A673 (cell line): ENCODE measurements around the gene FUNDC2. TPM values are rescaled to one million over a fixed set of nuclear protein-coding genes. Genes with fewer than 3 reads are reported as not detected.

Experiments
- BruUV-seq: library from RNA; stranded (reverse); fragments of 400-500 nt; replicated peaks from 2 replicates; lab custom pipeline; 2021; lab: Mats Ljungman, UMichigan
- CTCF ChIA-PET: fragments of 300-600 bp; sonication (Branson Sonifier 250); formaldehyde crosslinking; loops from one replicate; lab custom pipeline; 2022; ENCODE audit warnings: antibody characterized with exemption; lab: Charles Lee
- POLR2A ChIA-PET: fragments of 300-600 bp; sonication (Branson Sonifier 250); formaldehyde crosslinking; loops from one replicate; lab custom pipeline; 2022; ENCODE audit warnings: antibody characterized with exemption; ENCODE audit not compliant: low non-redundant PET; lab: Charles Lee
- DNase-seq: peaks from one replicate; pipeline ENCODE4 v3.0.0-alpha.2; 2015; ENCODE audit warnings: low spot score
- H3K27ac ChIP-seq: fragments of 200-600 bp; sonication (generic); 2 replicates; pipeline ENCODE4 v1.5.1; 2016; ENCODE audit warnings: mixed run types, low read depth, mild to moderate bottlenecking, mixed read lengths, antibody characterized with exemption, low read length; ENCODE audit not compliant: poor library complexity, severe bottlenecking
- H3K27me3 ChIP-seq: fragments of 200-600 bp; sonication (generic); replicated peaks from 2 replicates; pipeline ENCODE4 v1.6.1; 2017; ENCODE audit warnings: mixed run types, low read depth, mild to moderate bottlenecking, mixed read lengths, antibody characterized with exemption, low read length; ENCODE audit not compliant: insufficient read depth, poor library complexity
- H3K36me3 ChIP-seq: fragments of 200-600 bp; sonication (generic); 2 replicates; pipeline ENCODE4 v1.6.1; 2016; ENCODE audit warnings: mixed run types, mild to moderate bottlenecking, mixed read lengths, antibody characterized with exemption, low read length; ENCODE audit not compliant: insufficient read depth, poor library complexity, severe bottlenecking
- H3K4me1 ChIP-seq: fragments of 200-600 bp; sonication (generic); 2 replicates; pipeline ENCODE4 v1.6.1; 2017; ENCODE audit warnings: mixed run types, mild to moderate bottlenecking, mixed read lengths, antibody characterized with exemption, low read length; ENCODE audit not compliant: insufficient read depth, poor library complexity, severe bottlenecking
- H3K4me3 ChIP-seq: fragments of 200-600 bp; sonication (generic); 2 replicates; pipeline ENCODE4 v1.5.1; 2016; ENCODE audit warnings: low read depth, mixed run types, mild to moderate bottlenecking, mixed read lengths, low read length; ENCODE audit not compliant: poor library complexity, severe bottlenecking
- H3K9me3 ChIP-seq: fragments of 200-600 bp; sonication (generic); 2 replicates; pipeline ENCODE4 v1.6.1; 2016; ENCODE audit warnings: mixed run types, low read depth, mild to moderate bottlenecking, mixed read lengths, antibody characterized with exemption, low read length; ENCODE audit not compliant: poor library complexity, severe bottlenecking
- EZH2 ChIP-seq: fragments of 200-600 bp; sonication (generic); IDR thresholded peaks from 2 replicates; pipeline ENCODE4 v1.6.1; 2017; ENCODE audit warnings: borderline replicate concordance, low read depth, mild to moderate bottlenecking, mixed read lengths, antibody characterized with exemption, low read length; ENCODE audit not compliant: poor library complexity, severe bottlenecking
- intact Hi-C: fragments of 100-400 bp; cut with micrococcal nuclease; formaldehyde crosslinking; loops from one replicate; pipeline ENCODE4 v1.10.0; 2022; ENCODE audit not compliant: unreplicated experiment
- total RNA-seq: library from RNA; stranded (reverse); gene quantifications from 2 replicates; pipeline ENCODE4 v1.2.3, GENCODE V29; 2021
- TF ChIP-seq, protein P1 (sequence below): fragments of 300-800, 200-600 bp; sonication (generic); conservative IDR thresholded peaks from 2 replicates; pipeline ENCODE4 v1.5.1; 2017; ENCODE audit warnings: low read depth, mild to moderate bottlenecking, antibody characterized with exemption, low read length, moderate library complexity, mixed read lengths

Gene FUNDC2
- total RNA-seq, 1 experiment from 2014 or later, result 84.6 TPM

DNA sequence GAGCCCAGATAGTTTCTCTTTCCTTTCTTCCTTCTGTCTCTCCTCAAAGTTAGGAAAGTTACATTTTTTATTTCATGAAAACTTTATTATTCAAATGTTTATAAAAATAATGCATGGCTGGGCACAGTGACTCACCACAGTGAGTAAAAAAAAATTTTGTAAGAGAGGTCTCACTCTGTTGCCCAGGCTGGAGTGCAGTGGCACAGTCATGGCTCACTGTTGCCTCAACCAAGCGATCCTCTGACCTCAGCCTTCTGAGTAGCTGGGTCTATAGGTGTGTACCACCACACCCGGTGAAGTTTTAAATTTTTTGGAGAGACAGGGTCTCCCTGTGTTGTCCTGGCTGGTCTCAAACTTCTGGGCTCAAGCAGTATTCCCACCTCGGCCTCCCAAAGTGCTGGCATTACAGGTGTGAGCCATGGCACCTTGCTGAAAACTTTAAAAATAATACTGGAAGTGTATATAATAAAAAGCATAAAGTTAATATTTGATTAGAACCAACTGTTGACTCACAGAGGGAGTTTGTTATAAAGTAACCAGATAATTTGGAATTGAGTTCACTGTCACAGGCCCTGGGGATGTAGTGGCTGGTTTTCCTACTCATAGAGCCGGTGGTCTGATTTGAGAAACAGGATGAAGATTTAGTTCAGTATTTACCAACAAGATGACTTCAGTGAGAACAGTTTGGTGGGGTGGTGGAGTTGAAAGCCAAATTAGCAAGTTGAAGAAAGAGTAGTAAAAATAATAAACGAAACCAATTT is 26.3 kb downstream of the FUNDC2 start:
- no peaks in the 10 kb centered on the region for H3K4me1 ChIP-seq
- DNase-seq, result no peak
- no TSS peak for BruUV-seq
- POLR2A ChIA-PET, result no interaction called here
- no peaks in the 10 kb centered on the region for H3K27me3 ChIP-seq
- intact Hi-C loops, result loop anchor here (10.0 kb wide), 1 partner anchor 138 kb away; no protein-coding TSS in a partner anchor
- no peak overlapping the region for H3K4me3 ChIP-seq
- no peak overlapping the region for H3K27ac ChIP-seq
- no peaks in the 10 kb centered on the region for H3K36me3 ChIP-seq
- no peaks in the 10 kb centered on the region for H3K9me3 ChIP-seq
- TF ChIP-seq, protein P1, sequence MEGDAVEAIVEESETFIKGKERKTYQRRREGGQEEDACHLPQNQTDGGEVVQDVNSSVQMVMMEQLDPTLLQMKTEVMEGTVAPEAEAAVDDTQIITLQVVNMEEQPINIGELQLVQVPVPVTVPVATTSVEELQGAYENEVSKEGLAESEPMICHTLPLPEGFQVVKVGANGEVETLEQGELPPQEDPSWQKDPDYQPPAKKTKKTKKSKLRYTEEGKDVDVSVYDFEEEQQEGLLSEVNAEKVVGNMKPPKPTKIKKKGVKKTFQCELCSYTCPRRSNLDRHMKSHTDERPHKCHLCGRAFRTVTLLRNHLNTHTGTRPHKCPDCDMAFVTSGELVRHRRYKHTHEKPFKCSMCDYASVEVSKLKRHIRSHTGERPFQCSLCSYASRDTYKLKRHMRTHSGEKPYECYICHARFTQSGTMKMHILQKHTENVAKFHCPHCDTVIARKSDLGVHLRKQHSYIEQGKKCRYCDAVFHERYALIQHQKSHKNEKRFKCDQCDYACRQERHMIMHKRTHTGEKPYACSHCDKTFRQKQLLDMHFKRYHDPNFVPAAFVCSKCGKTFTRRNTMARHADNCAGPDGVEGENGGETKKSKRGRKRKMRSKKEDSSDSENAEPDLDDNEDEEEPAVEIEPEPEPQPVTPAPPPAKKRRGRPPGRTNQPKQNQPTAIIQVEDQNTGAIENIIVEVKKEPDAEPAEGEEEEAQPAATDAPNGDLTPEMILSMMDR, result no peak
- TF ChIP-seq EZH2, result no peak
- CTCF ChIA-PET, result no interaction called here

DNA sequence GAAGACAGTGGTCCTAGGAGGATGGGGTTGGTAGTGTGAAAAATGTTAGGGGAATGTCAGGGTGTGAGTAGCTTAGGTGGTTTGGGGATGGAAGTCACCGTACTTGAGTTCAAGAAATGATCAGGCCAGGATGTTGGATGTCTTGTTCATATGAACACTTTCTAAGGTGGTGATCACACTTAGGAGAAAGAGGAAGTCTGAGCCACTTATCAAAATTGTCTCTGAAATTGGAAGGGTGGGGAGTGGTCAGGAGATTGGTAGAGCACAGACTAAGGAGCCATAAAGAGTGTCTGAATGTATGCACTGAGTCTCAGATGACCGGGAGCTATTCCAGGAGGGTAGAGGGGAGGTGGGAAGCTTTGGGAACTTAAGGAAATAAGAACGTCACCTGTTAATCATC is 27.0 kb downstream of the FUNDC2 start:
- CTCF ChIA-PET, result no interaction called here
- intact Hi-C loops, result loop anchor here (10.0 kb wide), 1 partner anchor 139 kb away; no protein-coding TSS in a partner anchor

DNA sequence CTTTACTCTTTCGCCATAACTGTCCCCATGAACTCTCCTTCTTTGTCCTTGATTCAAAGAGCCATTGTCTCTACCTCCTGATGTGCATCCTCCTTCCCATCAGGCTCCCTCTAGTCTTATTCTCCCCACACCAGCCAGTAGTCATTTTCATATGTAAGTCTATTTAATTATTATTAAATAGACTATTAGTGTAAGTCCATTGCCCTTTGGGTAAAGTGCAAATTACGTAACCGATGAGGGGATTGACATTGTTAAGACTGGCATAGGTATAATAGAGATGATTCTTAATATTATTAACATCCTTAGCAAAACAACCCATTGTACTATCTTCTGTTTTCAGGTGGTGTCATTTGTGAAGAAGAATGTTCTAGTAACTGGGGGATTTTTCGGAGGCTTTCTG is 27.6 kb downstream of the FUNDC2 start:
- no peaks in the 10 kb centered on the region for H3K9me3 ChIP-seq
- no peaks in the 10 kb centered on the region for H3K27me3 ChIP-seq
- intact Hi-C loops, result loop anchor here (10.0 kb wide), 1 partner anchor 139 kb away; no protein-coding TSS in a partner anchor
- no peak overlapping the region for H3K4me3 ChIP-seq
- no peak overlapping the region for H3K27ac ChIP-seq
- ChIA-PET CTCF (no interaction called here), POLR2A (no interaction called here)
- no peak for DNase-seq
- TF ChIP-seq, protein P1, result no peak
- TF ChIP-seq EZH2, result no peak
- H3K36me3 ChIP-seq, result no peaks in the 10 kb centered on the region
- no TSS peak for BruUV-seq
- no peaks in the 10 kb centered on the region for H3K4me1 ChIP-seq

More for the DNA sequence above, 27.0 kb downstream of the FUNDC2 start:
- no peaks in the 10 kb centered on the region for H3K4me1 ChIP-seq
- no TSS peak for BruUV-seq
- H3K27me3 ChIP-seq, result no peaks in the 10 kb centered on the region
- H3K9me3 ChIP-seq, result no peaks in the 10 kb centered on the region
- no peak overlapping the region for H3K4me3 ChIP-seq
- no peak overlapping the region for H3K27ac ChIP-seq
- DNase-seq, result no peak
- POLR2A ChIA-PET, result no interaction called here
- no peak for TF ChIP-seq EZH2
- TF ChIP-seq, protein P1, result no peak
- no peaks in the 10 kb centered on the region for H3K36me3 ChIP-seq
